ENCODE data around the gene LMNB1. TPM values are rescaled to one million over a fixed set of nuclear protein-coding genes. Genes with fewer than 3 reads are reported as not detected.

Gene LMNB1
- total and polyA plus RNA-seq, 2 of the 13 experiments (the other 11 are each of a cell fraction or from before 2014, with no cell fraction given) = 12.5 to 159 TPM

GRCh38 chr5:126763371-126763770 is 13.6 kb upstream of the LMNB1 start:
- DNase-seq (ENCODE audit: low spot score) (no peak), FAIRE-seq (no peak), ATAC-seq (no peak)
- in situ Hi-C loops (cut with HindIII; ENCODE audit: extremely low pct_ligation_motif_present, low pct_unique_long_range_greater_than_20kb) (no loop called here), intact Hi-C loops (cut with micrococcal nuclease; ENCODE audit: unreplicated experiment) (no loop called here)
- Histone ChIP-seq H3K4me1 (ENCODE audit: insufficient read depth, low read length) (no peaks in the 10 kb centered on the region), H4K20me1 (ENCODE audit: insufficient read depth, low read length) (no peaks in the 10 kb centered on the region), H3K4me2 (ENCODE audit: low read depth, low read length) (no peak overlapping the region), H2AFZ (ENCODE audit: low read length) (no peak overlapping the region), H3K27ac (ENCODE audit: extremely low read length, insufficient read depth, low read length) (no peak overlapping the region), H3K9ac (ENCODE audit: insufficient read depth, low read depth, low read length) (no peak overlapping the region), H3K9me3 (ENCODE audit: low read length) (no peaks in the 10 kb centered on the region), H3K79me2 (ENCODE audit: insufficient read depth, low read length) (no peaks in the 10 kb centered on the region), H3K4me3 (replicated peaks in 1 of 3; ENCODE audit: insufficient read depth in 1 of 3, low read depth in 2 of 3, low read length in 3 of 3) (no peak overlapping the region), H3K27me3 (ENCODE audit: control insufficient read depth in 1 of 2, insufficient read depth in 2 of 2, low read length in 2 of 2) (no peaks in the 10 kb centered on the region), H3K36me3 (replicated peaks in 1 of 2; ENCODE audit: control insufficient read depth in 1 of 2, insufficient read depth in 2 of 2, low read length in 2 of 2) (no peaks in the 10 kb centered on the region)
- CTCF ChIA-PET (ENCODE audit: low intra/inter-chr PET ratio, low total read pairs) = no interaction called here
- BruUV-seq (replicated peaks) = no TSS peak
- WGBS (ENCODE audit: low lambda C conversion rate) = 20% methylated on average over 5 of the region's 5 CpGs
- no peak for TF ChIP-seq FOXP4 (CRISPR knock-in tag; IDR thresholded peaks at IDR 0.05)
- TF ChIP-seq NFYB (CRISPR knock-in tag; IDR thresholded peaks at IDR 0.05) = no peak
- no peak for TF ChIP-seq POLR2G (IDR thresholded peaks at IDR 0.05; ENCODE audit: low read depth, low read length)
- TF ChIP-seq ESRRA (CRISPR knock-in tag; IDR thresholded peaks at IDR 0.05; ENCODE audit: low read depth) = no peak
- no peak for TF ChIP-seq NR2C2 (CRISPR knock-in tag; IDR thresholded peaks at IDR 0.05; ENCODE audit: borderline replicate concordance)
- TF ChIP-seq ZNF512B (CRISPR knock-in tag; IDR thresholded peaks at IDR 0.05; ENCODE audit: borderline replicate concordance) = no peak
- TF ChIP-seq XBP1 (CRISPR knock-in tag; IDR thresholded peaks at IDR 0.05) = no peak
- no peak for TF ChIP-seq MTF2 (CRISPR knock-in tag; IDR thresholded peaks at IDR 0.05; ENCODE audit: borderline replicate concordance)
- no peak for TF ChIP-seq CENPX (CRISPR knock-in tag; IDR thresholded peaks at IDR 0.05)
- TF ChIP-seq SATB2 (CRISPR knock-in tag; IDR thresholded peaks at IDR 0.05) = no peak
- no peak for TF ChIP-seq BATF2 (CRISPR knock-in tag; IDR thresholded peaks at IDR 0.05)
- no peak for TF ChIP-seq ZNF747 (CRISPR knock-in tag; IDR thresholded peaks at IDR 0.05; ENCODE audit: borderline replicate concordance)
- no peak for TF ChIP-seq ZNF639 (CRISPR knock-in tag; conservative IDR thresholded peaks at IDR 0.05)
- TF ChIP-seq ATF3 (CRISPR knock-in tag; IDR thresholded peaks at IDR 0.05) = no peak
- TF ChIP-seq HCFC1 (IDR thresholded peaks at IDR 0.05; ENCODE audit: low read depth, low read length) = no peak
- TF ChIP-seq SIX4 (CRISPR knock-in tag; IDR thresholded peaks at IDR 0.05) = no peak
- no peak for TF ChIP-seq FLYWCH1 (CRISPR knock-in tag; IDR thresholded peaks at IDR 0.05)
- no peak for TF ChIP-seq ZNF333 (CRISPR knock-in tag; IDR thresholded peaks at IDR 0.05; ENCODE audit: borderline replicate concordance)
- TF ChIP-seq KAT7 (CRISPR knock-in tag; IDR thresholded peaks at IDR 0.05; ENCODE audit: borderline replicate concordance) = no peak
- POLR2A ChIA-PET = no interaction called here
